ENCODE measurements around the gene CDH4.

Gene CDH4

DNA sequence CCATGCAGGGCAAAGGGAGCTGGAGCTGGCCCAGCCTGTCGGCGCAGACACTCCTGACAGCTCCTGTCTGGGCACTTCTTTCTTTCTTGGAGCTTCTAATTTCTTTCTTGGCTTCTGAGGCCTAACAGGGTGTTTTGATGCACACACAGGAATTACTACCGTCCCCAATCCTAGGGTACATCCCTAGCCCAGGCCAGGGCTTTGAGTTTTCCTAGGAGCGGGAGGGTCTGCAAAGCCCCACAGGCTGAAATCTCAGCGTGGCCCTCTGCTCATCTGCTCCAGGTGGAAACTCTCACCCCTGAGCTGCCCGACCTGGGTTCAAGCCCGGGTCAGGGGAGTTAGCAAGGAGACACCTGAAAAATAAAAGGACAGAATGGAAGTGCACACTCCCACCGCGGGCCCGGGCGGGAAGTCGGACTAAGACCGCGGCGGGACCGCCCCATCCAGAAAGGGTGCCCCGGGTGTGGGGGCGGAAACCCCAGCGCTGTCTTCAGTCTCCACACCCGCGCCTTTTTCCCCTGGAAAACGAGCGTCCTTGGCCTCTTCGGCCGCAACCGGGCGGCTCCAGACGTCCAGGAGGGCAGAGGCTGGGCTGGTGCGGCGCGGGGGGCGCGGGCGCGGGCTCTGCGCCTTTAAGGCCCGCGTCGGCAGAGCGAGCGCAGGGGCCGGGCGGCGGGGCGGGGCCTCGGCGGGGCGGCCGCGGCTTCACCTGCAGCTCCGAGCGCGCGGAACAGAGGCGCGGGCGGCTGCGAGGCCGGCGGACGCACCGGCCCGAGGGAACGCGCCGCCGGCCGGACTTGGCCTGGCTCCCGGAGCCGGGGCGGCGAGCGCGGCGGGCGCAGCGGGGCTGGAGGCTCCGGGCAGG lies at the start of gene CDH4:
CDH4 (plus strand) TSS at position 733 of the 865 bp plus-strand sequence.
- peak; percentile 66 for DNase-seq

DNA sequence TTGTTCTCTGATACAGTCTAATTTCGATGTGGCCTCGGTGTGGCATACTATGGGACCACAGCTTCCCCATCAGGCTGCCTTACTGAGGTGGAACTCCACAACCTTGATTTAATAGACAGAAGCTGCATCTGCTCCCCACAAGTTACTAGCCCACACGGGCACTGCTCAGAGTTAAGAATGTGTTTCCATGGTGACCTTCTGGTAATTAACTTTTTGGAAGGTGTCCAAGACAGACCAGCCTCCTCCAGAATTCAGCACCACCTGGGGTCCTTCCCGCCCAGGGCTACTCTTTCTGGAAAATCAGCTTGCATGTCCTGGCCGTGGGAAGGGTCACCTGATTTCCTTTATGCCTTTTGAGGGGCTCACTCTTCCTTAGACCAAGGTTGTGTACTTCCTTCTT lies 48.7 kb upstream of the CDH4 start:
- DNase-seq: peak; percentile 12

DNA sequence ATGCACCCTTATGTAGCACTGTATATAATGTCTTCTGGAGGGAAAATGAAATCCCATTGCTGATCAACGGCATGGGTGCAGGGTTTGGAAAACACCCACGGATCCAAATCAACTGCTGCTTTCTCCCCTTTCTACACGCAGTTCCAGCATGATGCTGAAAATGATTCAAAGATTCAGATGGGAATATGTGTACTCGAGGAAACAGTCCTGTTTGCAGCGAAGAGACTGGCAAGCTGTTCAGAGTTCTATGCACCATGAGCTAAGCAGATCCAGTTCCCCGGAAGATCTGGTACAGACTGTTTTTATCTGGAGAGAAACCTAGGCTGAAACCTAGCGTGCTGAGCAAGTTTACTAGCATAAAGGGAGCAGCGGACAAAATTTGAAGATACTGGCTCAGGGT lies 47.9 kb upstream of the CDH4 start:
- no peak for DNase-seq

DNA sequence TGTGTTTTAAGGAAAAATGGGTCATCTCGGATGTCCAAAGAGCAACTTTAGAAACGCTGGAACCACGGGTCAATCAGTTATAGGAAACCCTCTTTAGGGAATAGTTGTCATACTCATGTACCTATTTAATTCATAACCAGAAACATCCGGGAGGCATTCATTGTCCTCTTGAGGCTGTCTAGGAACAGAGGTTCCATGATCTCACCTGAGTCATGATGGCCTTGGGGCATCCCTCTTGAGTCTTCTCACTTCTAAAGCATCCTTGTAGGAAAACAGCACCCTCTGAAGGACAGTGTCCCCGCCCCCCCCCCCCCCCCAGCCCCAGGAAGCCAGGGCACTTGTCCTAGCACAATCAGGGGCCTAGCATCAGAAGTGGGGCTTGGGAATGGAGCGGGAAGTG lies 46.3 kb upstream of the CDH4 start:
- DNase-seq: no peak

DNA sequence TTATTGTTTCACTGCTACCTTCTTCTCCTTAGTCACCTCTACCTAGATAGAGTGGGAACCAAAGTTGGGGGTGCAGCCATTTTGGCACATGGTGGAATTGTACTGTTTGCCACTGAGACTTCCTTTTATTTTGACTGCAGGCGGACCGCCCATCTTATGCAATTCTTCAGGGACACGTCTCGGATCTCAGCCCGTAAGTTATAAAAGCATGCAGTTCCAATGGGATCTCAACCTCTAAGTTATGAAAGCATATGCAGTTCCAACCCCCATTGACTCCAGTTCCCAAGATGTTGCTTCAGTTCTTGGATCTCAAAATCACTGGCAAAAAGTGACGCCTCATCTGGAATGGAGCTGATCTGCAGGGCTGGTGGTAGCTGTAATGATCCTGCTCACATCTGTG lies 41.2 kb upstream of the CDH4 start:
- DNase-seq: no peak

DNA sequence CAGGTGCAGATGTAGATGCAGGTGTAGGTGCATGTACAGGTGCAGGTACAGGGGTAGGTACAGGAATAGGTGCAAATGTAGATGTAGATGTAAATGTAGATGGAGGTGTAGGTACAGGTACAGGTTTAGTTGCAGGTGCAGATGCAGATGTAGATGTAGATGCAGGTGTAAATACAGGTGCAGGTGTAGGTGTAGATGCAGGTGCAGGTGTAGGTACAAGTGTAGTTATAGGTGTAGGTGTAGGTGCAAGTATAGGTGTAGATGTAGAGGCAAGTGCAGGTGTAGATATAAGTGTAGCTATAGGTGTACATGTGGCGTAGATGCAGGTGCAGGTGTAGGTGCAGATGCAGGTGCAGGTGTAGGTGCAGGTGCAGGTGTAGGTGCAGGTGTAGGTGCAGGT lies 34.2 kb upstream of the CDH4 start:
- DNase-seq: no peak

DNA sequence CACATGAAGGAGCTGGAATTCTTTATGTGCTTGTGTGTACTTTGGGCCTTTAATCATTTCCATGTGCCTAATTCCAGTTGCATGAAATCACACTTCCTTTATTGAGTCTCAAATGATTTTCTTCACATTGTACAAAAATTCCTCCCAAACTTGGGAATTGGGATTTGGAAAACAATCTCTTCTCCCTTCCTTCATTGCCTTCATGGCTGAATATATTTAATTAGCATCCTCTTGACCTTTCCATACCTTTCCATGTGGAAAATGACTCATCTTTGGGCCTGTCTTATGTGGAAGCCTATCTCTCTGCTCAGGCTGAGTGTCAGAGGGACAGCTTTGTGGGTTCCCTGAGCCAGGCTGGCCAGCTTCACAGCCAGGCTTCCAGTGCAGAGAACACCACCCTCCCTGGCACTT lies 33.0 kb upstream of the CDH4 start:
- DNase-seq: no peak

DNA sequence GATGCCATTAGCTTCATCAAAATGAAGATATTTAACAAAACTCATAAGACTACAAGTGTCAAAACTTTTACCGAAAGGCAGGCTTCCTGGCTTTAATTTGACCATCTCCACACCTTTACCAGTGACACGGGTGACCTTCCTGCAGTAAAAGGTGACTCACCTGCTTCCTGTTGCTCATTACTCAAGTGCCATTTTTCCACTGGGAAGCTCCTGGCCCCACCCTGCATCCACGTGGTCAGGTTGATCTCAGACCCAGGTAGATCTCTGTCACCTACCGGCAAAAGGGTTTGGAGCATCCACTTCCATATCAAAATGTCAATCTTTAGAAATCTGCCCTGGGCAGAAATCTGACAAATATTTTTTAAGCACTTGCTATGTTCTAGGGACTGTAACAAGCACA lies 31.9 kb upstream of the CDH4 start:
- no peak for DNase-seq

DNA sequence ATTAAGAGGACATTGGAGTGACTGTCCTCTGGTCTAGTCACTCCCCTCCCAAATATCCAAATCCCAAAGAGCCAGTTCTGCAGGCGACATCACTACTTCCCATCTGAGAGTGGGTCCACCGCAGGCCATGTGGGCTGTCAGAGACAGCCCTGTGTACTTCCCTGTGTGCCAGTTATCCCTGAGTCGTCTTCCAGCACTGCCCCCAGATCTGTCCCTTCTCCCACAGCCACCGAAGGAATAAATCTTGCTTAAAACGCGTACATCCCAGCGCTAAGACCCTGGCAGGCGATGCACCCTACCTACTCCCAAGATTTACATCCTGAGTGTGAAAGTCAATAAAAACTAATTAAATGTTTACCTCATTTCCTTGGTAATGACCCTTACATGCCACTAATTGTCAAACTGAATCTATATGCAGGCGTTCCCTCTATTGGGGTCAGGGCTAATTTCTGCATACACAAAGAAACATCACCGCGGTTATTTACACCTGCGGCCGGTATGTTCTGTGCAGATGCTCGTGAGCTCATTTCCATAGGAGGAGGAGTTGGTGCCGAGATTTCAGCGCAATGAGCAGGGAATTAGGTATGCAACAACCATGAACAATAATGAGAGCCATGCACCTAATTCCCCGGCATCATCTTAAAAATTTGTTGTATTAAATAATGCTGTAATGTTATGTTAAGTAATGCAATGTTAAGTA lies 31.3 kb upstream of the CDH4 start:
- no peak for DNase-seq

DNA sequence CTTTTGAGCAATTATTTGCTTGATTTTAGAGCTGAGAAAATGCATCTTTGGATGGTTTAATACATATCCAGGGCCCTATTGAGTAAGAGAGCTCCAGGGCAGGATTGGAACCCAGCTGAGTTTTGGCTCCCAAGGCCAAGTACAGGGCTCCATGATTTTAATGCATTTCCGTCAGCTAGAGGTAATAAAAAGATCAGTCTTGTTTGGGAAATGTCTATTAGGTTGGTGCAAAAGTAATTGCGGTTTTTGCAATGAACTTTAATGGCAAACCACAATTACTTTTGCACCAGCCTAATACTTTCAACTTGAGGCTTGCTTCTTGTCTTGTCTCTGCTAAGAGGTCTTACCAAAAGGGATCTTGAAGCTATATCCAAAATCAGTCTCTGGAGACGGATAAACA lies 29.4 kb upstream of the CDH4 start:
- no peak for DNase-seq

DNA sequence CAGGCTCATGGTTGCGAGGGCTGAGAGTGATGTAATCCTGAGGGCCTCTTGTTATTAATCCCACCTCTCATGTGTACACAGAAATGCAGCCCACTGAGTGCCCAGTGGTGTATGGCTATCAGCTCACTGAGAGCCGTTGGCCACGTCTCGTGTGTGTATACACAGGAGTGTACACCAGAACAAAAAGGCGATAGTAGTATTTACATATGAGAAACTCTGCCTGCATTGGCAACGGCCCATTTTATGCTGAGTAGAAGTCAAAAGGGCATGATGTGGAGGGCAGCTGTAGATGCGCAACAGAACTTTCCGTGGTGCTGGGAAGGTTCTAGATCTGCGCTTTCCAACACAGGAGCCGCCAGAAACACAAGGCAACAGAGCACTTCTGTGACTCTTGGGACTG lies 28.9 kb upstream of the CDH4 start:
- DNase-seq: no peak

DNA sequence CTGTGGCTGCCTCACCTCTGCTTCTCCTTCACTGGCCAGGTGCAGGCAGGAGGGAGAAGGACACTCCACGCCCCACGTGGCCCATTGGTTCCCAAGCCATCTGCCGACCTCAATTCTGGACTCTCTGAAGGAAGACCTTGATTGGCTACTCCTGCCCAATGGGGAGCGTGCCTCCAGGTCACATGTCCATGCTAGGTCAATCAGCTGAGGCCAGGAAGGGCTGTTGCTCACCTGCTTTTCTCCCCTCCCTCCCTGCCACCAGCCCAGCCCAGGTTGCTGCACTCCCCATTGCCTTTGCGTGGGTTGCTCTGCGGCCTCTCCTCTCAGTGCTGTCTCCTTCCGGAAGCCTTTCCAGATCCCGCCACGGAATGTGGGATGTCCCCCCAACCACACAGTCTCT lies 21.9 kb upstream of the CDH4 start:
- DNase-seq: no peak

DNA sequence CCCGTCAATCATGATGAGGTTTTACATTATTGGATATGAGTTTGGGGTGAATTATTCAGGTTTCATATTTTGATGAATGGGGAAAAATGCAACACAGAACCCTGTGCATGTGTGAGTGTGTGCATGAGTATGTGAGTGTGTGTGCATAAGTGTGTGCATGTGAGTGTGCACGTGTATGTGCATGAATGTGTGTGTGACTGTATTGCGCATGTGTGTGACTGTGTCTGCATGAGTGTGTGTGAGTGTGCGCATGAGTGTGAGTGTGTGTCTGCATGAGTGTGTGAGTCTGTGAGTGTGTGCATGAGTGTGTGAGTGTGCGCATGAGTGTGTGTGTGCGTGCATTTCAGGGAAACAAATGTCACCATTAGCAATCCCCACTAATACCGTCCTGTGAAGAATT lies 18.5 kb upstream of the CDH4 start:
- DNase-seq: no peak

DNA sequence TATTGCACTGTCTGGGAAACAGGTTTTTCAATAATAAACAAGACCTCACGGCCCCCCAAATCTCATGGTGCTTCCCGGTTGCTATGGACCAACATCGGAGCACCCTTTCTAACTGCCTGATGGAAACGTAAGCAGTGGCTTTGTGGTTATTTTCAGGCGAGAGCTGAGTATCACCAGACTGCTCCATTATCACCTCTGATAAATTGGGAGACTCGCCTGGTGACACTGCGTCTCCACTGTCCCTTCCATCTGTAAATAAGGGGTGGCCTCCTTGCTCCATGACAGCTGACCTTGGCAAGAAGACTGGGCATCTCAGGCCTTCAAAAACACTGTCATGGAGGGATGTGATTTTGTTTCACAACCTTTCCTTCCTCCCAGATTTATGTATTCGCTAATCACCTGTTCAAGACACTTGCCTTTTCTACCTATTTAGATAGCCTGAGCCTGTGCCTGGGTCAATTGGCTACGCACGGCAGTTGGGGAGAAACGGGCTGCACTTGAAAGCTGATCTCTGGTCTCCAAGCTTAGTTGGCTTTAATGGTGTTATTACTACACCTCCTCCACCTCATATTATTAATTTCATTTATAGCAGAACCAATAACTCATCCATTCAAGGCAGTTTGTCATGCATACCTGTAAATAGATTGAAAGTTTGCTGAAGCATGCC lies 17.7 kb upstream of the CDH4 start:
- DNase-seq: no peak

DNA sequence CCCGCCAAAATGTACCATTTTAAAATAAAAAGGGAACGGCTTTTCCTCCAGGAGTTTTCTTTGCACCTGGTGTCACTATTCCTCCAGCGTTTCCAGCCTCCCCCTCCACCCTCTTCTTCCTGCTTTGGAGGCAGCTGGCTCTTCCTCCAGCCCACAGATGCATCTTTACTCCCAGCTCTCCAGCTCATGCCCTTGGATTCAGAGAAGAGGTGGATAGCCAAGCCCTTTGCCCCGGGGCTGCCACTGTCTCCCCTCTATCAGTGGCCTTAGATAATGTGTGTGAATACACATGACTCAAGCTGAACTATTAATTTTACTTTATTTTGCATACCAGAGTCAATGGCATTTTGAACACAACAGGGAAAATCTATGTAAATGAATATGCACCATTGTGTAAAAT lies 15.3 kb upstream of the CDH4 start:
- no peak for DNase-seq

DNA sequence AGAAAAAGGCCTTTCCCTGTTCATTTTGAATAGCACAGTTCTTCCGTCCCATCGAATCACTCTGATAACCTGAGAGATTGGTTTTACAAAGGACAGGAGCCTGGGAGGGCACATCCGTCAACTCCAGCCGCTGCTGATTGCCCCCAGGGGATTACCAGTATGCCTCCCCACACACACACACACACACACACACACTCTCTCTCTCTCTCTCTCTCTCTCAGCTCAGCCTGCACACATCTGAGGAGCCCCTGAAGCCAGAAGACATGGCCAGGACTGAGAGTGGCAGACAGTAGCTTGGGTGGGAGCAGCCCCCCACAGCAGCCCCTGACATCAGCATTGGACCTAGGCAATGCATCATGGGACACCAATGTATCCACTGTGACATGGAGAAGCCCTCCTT lies 13.2 kb upstream of the CDH4 start:
- no peak for DNase-seq

DNA sequence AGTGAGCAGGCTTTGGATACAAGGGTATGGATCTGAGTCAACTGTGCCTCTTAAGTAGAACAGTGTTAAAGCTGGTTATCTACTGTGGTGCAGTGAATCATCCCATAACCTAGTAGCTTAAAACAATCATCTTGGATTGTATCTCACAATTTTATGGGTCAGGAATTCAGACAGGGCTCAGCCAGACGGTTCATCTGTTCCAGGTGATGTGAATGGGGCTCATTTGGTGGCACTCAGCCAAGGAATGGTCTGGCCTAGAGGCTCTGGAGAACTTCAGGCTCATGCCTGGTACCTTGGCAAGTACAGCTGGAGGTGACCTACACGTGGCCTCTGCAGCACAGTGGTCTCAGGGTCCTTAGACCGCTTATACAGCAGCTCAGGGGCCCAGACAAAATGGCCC lies 11.2 kb upstream of the CDH4 start:
- DNase-seq: no peak

DNA sequence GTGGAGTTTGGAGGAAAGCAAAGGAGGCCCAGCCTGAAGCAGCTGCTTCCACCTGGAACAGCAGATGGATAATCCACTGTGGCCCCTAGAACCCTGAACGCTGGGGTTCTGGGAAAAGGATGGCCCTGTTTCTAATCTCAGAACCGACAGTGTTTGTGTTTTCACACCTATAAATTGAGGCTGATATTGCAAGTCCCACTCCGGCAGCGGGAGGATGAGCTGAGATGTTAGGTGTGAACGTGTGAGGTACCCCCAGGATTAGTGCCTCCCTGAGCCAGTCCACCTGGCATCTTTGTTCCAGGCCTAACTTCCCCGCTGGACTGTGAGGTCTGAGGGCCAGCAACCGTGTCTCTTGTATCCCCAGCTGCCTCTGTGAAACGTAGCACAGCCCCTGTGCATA lies 7.8 kb upstream of the CDH4 start:
- no peak for DNase-seq

DNA sequence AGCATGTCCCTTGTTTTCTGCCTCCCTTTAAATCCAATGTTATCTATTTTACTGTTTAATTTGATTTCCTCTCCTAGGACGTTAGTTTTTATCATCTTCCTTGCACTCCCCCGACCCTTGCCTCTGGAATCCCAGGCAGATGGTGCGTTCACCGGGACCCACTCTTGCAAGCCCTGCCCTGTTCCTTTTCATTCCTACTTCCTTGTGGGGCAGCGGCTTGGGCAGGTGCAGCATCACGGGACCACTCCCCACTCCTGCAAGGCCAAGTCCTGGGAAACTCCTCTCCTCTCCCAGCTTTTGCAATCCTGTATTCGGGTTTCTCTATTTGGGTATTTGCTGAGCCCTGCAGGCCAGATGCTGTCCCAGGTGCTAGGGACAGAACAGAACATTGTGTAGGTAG lies 5.8 kb upstream of the CDH4 start:
- DNase-seq: no peak

DNA sequence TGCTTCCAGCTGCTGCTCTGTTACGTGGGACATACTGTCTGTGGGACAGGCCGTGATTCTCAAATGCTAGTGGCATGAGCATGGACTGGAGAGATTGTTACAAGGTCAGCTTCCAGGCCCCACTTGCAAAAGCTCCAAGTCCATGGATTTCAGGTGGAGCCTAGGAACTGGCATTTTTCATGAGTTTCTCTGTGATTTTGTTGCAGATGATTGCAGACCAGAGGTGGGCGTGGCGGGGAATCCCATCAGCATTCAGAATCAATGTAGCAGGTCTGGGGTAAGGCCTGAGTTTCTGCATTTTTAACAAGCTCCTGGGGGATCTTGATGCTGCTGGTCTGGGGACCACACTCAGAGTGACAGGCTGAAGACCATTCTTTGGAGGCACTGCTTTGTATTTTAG lies 2.4 kb upstream of the CDH4 start:
- no peak for DNase-seq

DNA sequence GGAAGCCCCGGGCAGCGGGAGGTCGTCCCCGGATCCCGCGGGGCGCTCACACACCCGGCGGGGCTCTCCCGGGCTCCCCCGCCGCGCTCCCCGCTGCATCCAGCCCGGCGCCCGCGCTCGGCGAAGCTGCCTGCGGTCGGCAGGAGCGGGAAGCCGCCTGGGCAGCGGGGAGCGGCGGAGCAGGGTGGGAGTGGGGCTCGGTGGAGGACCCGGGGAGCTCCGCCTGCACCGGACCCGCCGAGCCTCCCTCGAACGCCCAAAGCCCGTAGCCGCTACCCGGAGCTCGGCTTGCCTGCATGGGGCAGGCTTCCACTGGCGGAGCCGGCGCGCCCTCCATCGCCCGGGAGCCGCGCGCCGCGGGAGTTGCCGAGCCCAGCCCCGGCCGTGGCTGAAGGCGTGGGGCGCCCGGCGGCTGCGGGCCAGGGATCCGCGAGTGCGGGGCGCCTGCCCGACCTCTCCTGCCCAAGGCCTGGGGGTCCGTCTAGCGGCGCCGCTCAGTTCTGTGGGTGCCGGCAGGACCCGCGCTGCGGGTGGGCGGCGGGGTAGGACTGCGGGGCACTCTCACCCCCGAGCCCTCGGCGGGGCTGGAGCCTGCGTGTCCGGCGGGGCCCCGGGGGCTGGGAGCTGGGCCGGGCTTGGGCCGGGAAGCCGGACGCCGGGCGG lies 671 bp downstream of the CDH4 start:
- DNase-seq: no peak

DNA sequence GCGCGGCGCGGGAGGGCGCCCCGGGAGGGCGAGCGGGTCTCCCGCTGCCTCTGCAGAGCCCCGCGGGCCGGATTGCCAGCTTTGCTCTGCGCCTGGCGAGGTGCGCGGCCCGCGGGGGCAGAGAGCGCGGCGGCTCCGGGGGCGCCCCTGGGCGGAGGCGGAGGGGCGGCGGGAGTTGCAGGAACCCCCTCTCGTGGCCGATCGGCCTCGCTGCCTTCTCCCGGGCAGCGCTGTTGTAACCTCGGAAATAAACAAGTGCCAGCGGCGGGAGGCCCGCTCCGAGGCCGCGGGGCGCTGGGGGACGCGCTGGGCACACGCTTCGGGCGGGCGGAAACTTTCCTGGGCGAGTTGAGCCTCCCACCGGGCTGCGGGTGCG lies 1.2 kb downstream of the CDH4 start:
- DNase-seq: peak; percentile 27

DNA sequence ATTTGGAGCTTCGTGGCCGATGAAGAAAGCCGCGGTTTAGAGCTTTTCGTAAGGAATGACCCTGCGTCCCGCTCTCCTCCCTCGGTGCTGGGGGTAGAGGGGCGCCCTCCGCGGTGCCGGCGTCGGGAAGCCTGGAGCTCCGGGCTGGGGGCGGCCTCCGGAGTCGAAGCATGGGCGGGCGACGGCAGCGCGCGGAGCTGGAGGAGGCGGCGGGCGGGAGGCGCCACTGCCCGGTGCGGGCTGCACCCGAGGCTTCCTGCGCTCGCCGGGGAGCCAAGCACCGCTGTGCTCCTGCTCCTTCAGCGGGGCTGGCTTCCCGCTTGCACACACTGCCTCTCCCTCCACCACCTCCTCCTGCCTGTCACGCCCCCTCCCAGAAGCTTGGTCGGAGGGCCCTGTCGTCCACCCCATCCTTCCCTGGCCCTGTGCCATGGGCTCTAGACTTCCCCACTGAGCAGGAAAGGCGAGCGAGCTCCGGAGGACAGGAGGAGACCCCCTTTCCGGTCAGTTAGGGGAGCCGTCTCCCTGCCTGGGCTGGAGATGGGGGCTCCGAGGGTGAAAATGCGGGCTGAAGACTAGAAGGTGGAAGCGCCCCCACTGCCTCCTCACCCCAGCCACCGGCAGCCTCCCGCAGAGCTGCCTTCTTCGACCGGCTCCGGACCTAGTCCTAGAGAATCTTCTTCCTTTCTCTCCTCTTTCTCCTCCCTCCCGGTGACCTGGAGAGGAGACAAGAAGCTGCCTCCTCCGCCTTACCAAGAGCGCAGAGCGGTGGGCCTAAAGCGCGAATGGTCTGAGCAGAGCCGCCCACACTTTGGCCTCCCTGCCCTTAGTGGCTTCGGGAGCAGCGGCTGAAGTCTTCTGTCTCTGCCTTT lies 1.8 kb downstream of the CDH4 start:
- DNase-seq: no peak

Data from RPMI8226 (cell line).